C4-2B (cell line): Measurements from ENCODE around the gene NDUFA13.

Experiments used
- H3K27ac ChIP-seq: fragments of 450-650 bp; 2 replicates; pipeline ENCODE4 v1.5.1; 2017
- CTCF ChIP-seq: fragments of 450-650 bp; conservative IDR thresholded peaks from 2 replicates; pipeline ENCODE4 v1.5.1; 2017; ENCODE audit warnings: mild to moderate bottlenecking
- ZFX ChIP-seq: fragments of 450-650 bp; IDR thresholded peaks from 2 replicates; pipeline ENCODE4 v1.6.1; 2017

Gene NDUFA13

GRCh38 chr19:19507354-19507753, 8.7 kb upstream of the NDUFA13 start:
- no peak for TF ChIP-seq ZFX
- TF ChIP-seq CTCF = no peak
- H3K27ac ChIP-seq = no peak overlapping the region

- TF ChIP-seq CTCF = no peak
- TF ChIP-seq ZFX = no peak
Observed at GRCh38 chr19:19508217-19508616, 7.8 kb upstream of the NDUFA13 start.

GRCh38 chr19:19510432-19510831, 5.6 kb upstream of the NDUFA13 start:
- no peak overlapping the region for H3K27ac ChIP-seq
- no peak for TF ChIP-seq CTCF
- TF ChIP-seq ZFX = no peak

More at GRCh38 chr19:19508217-19508616, 7.8 kb upstream of the NDUFA13 start:
- H3K27ac ChIP-seq = no peak overlapping the region

GRCh38 chr19:19513682-19514081, 2.3 kb upstream of the NDUFA13 start:
- no peak overlapping the region for H3K27ac ChIP-seq

GRCh38 chr19:19514215-19514657, 1.8 kb upstream of the NDUFA13 start:
- TF ChIP-seq ZFX (no peak), CTCF (no peak)
- no peak overlapping the region for H3K27ac ChIP-seq

More at GRCh38 chr19:19513682-19514081, 2.3 kb upstream of the NDUFA13 start:
- no peak for TF ChIP-seq ZFX
- no peak for TF ChIP-seq CTCF

- TF ChIP-seq ZFX (no peak), CTCF (no peak)
- peak within 1 kb of the TSS; percentile 85 for H3K27ac ChIP-seq
Observed at GRCh38 chr19:19514881-19515641, 964 bp upstream of the NDUFA13 start, which contains the start of gene TSSK6. TSS of gene TSSK6 (minus strand) at chr19:19515548. CDS start at chr19:19515427, 121 bp downstream.

- TF ChIP-seq ZFX (no peak), CTCF (no peak)
- H3K27ac ChIP-seq = no peak overlapping the region; the same call in 1 of the 2 replicates
Observed at GRCh38 chr19:19517235-19517619, 1.2 kb downstream of the NDUFA13 start.
